Coronary artery (tissue), 2 donors: Measurements from ENCODE around the gene TMEM63B.
"Not testable (repeated sequence)": the region's sequence is repeated elsewhere in the genome, so short reads cannot be mapped to it uniquely, and the experiment has no call there.

Experiments used
- DNase-seq: peaks from one replicate; pipeline ENCODE4 v3.0.0-alpha.2; 2017; ENCODE audit warnings: low spot score
- H3K27ac ChIP-seq, 2 donors: fragments of 200-600 bp; sonication (generic); one replicate each; pipeline ENCODE4 v1.5.1; 2016 to 2019
- H3K4me3 ChIP-seq: fragments of 200-600 bp; sonication (generic); 2 replicates; pipeline ENCODE4 v1.5.1; 2016; ENCODE audit warnings: mild to moderate bottlenecking, moderate library complexity
- TF ChIP-seq, protein P1 (sequence below): fragments of 200-600 bp; sonication (generic); IDR thresholded peaks from one replicate; pipeline ENCODE4 v1.5.1; 2019; ENCODE audit warnings: antibody characterized with exemption

The TMEM63B gene

GRCh38 chr6:44180406-44180805 is 53.1 kb downstream of the TMEM63B start:
- Histone ChIP-seq H3K27ac (no peak overlapping the region), H3K4me3 (no peak overlapping the region)
- no peak for DNase-seq
- TF ChIP-seq, protein P1, sequence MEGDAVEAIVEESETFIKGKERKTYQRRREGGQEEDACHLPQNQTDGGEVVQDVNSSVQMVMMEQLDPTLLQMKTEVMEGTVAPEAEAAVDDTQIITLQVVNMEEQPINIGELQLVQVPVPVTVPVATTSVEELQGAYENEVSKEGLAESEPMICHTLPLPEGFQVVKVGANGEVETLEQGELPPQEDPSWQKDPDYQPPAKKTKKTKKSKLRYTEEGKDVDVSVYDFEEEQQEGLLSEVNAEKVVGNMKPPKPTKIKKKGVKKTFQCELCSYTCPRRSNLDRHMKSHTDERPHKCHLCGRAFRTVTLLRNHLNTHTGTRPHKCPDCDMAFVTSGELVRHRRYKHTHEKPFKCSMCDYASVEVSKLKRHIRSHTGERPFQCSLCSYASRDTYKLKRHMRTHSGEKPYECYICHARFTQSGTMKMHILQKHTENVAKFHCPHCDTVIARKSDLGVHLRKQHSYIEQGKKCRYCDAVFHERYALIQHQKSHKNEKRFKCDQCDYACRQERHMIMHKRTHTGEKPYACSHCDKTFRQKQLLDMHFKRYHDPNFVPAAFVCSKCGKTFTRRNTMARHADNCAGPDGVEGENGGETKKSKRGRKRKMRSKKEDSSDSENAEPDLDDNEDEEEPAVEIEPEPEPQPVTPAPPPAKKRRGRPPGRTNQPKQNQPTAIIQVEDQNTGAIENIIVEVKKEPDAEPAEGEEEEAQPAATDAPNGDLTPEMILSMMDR, result no peak

DNA sequence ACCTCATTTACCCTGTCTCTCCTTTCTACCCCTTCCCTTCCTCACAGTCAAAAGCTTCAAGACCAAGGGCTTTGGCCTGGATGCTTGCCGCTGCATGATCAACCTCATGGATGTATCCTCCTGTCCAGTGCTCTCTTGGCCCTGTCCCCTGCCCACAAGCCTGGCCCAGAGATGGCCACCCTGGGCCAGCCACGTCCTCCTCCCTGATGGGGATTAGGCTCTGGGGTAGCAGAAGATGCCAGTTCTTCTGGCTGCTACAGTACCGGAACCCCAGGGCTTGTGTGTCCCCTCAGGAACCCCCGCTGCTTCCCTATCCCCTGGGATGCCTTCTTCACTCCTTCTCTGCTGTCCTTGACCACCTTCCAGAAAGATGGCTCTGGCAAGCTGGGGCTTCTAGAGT is 53.5 kb downstream of the TMEM63B start:
- DNase-seq, result no peak
- H3K4me3 ChIP-seq, result no peak overlapping the region
- TF ChIP-seq, protein P1, result no peak
- no peak overlapping the region for H3K27ac ChIP-seq

GRCh38 chr6:44181784-44182183 is 54.4 kb downstream of the TMEM63B start:
- not testable (repeated sequence) for H3K4me3 ChIP-seq, H3K27ac ChIP-seq, DNase-seq

DNA sequence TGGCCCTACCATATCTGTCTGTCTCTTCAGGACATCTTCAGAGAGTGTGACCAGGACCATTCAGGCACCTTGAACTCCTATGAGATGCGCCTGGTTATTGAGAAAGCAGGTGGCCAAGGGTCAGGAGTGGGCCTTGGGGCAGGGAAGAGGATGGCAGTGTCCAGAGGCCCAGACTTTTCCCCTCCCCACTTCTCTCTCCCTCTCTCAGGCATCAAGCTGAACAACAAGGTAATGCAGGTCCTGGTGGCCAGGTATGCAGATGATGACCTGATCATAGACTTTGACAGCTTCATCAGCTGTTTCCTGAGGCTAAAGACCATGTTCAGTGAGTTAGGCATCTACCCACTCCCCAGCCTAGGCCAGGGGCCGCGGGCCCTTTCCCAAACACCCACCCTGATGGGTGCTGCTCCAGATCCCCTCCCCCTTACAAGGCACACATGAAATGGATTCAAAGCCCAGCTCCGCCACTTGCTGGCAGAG is 55.6 kb downstream of the TMEM63B start:
- no peak for DNase-seq
- H3K4me3 ChIP-seq, result no peak overlapping the region
- TF ChIP-seq, protein P1, result no peak
- no peak overlapping the region for H3K27ac ChIP-seq

DNA sequence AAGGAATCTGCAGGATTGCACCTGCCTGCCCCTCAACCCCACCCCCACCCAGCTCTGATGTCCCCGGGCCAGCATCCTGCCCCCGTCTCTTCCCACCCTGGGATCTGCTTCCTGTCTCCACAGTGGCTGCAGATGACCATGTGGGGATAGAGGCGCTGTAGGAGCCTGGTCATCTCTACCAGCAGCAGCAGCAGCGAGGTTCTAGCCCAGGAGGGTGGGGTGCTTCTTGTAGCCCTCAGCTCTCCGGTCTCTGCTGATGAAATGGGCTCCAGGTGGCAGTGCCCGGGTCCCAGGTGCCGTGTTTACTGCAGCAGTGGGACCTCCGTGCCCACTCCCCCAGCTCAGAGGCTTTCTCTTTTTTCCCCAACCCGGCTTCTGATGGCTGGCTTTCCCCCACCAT is 56.4 kb downstream of the TMEM63B start:
- TF ChIP-seq, protein P1, result no peak
- DNase-seq, result no peak
- no peak overlapping the region for H3K4me3 ChIP-seq
- H3K27ac ChIP-seq, result no peak overlapping the region

DNA sequence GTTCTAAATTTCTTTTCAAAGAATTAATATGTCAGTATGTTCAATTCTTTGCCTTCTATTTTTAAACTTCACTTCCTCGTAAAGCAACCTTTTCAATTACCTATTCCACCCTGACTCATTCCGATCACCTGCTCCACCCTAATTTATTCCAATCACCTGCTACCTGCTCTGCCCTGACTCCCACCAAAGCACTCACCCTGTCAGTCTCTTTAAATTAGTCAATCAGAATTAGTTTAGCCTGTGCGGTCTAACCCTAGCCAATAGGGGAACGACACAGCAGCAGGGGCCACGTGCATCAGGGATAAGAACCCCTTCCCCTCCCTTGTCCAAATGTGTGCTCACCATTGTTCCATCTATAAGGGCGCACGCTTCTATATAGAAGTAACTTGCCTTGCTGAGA is 58.0 kb downstream of the TMEM63B start:
- DNase-seq, H3K27ac ChIP-seq, H3K4me3 ChIP-seq: not testable (repeated sequence)

- no peak overlapping the region for H3K4me3 ChIP-seq
- H3K27ac ChIP-seq, result peak overlapping the region in 1 of 2 donors; percentile 28
These were observed 58.7 kb downstream of the TMEM63B start for GRCh38 chr6:44185953-44186634.

GRCh38 chr6:44186635-44187025 is 59.3 kb downstream of the TMEM63B start:
- Histone ChIP-seq H3K4me3 (no peak overlapping the region), H3K27ac (peak overlapping the region in 1 of 2 donors; percentile 28)
- no peak for DNase-seq
- TF ChIP-seq, protein P1, result no peak

More at GRCh38 chr6:44185953-44186634, 58.7 kb downstream of the TMEM63B start:
- TF ChIP-seq, protein P1, result no peak
- peak; percentile 57 for DNase-seq
